Progenitor cell of endocrine pancreas (in vitro differentiated cells): ENCODE data around the gene LAMP5. TPM values are rescaled to one million over a fixed set of nuclear protein-coding genes. Genes with fewer than 3 reads are reported as not detected.

Experiments
- DNase-seq: peaks from one replicate; pipeline ENCODE4 v3.0.0; 2021; ENCODE audit warnings: low spot score; ENCODE audit not compliant: unreplicated experiment
- H3K27ac Mint-ChIP-seq: 2 replicates; pipeline ENCODE4 v1.8.0; 2021; ENCODE audit warnings: mild to moderate bottlenecking, moderate library complexity, mixed read lengths
- H3K27me3 Mint-ChIP-seq: 2 replicates; pipeline ENCODE4 v1.8.0; 2021; ENCODE audit warnings: mixed read lengths
- H3K36me3 Mint-ChIP-seq: 2 replicates; pipeline ENCODE4 v1.8.0; 2022; ENCODE audit warnings: mixed read lengths; ENCODE audit not compliant: insufficient read depth
- H3K4me1 Mint-ChIP-seq: 2 replicates; pipeline ENCODE4 v1.8.0; 2021; ENCODE audit warnings: low read depth, mixed read lengths
- H3K4me3 Mint-ChIP-seq: 2 replicates; pipeline ENCODE4 v1.8.0; 2021; ENCODE audit warnings: low read depth, mild to moderate bottlenecking, moderate library complexity, mixed read lengths
- H3K9me3 Mint-ChIP-seq: 2 replicates; pipeline ENCODE4 v1.8.0; 2021; ENCODE audit warnings: low read depth, mixed read lengths
- CTCF ChIP-seq: fragments of 200-600 bp; sonication (generic); IDR thresholded peaks from one replicate; pipeline ENCODE4 v1.5.0; 2021; ENCODE audit warnings: antibody characterized with exemption, mild to moderate bottlenecking; ENCODE audit not compliant: unreplicated experiment
- total RNA-seq: library from RNA; stranded (reverse); gene quantifications from 2 replicates; pipeline ENCODE4 v1.2.1, GENCODE V29; 2021

The LAMP5 gene
- total RNA-seq, 1 donor from 2014 or later = not detected

GRCh38 chr20:9577397-9577796 lies 63.0 kb downstream of the LAMP5 start:
- Mint-ChIP-seq H3K27me3 (peaks cover 5% of the 10 kb centered on the region), H3K27ac (no peak overlapping the region), H3K4me1 (peaks cover 12% of the 10 kb centered on the region), H3K4me3 (no peak overlapping the region), H3K36me3 (peaks cover 14% of the 10 kb centered on the region), H3K9me3 (peaks cover 9% of the 10 kb centered on the region)
- no peak for DNase-seq
- no peak for TF ChIP-seq CTCF

- Mint-ChIP-seq H3K9me3 (peaks cover 9% of the 10 kb centered on the region), H3K27ac (no peak overlapping the region), H3K4me3 (no peak overlapping the region), H3K4me1 (peaks cover 5% of the 10 kb centered on the region), H3K27me3 (peaks cover 1% of the 10 kb centered on the region), H3K36me3 (peaks cover 14% of the 10 kb centered on the region)
- DNase-seq = no peak
- TF ChIP-seq CTCF = no peak
Observed at GRCh38 chr20:9578594-9578993, 64.2 kb downstream of the LAMP5 start.
